Measurements from ENCODE around the gene CAMK2B. TPM values are rescaled to one million over a fixed set of nuclear protein-coding genes. Genes with fewer than 3 reads are reported as not detected.

CAMK2B gene
- total RNA-seq, 1 experiment from 2014 or later: 0.34 TPM

DNA sequence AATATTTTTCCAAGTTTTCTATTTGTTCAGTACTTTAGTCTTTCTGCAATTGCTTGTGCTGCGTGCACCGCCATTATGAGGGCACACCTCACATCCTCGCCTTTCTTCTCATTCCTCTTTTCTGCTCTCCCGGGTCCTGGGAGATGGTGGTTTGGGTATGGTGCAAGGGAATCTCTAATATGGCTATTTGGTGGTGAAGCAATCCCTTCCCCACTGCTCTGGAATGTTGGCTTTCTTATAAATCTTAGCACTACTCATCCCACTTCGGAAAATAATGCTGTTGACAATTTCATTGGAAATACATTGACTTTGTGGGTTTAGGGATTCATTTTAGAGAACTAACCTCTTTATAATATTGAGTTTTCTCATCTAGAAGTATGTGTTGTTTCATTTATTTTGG is 134.2 kb downstream of the CAMK2B start:
- no peaks in the 10 kb centered on the region for H4K20me1 ChIP-seq (ENCODE audit: insufficient read depth)
- DNase-seq (ENCODE audit: low read depth, low spot score) (no peak), ATAC-seq (no peak)
- ChIA-PET CTCF (no interaction called here), RAD21 (ENCODE audit: low non-redundant PET in 1 of 2, low total read pairs in 2 of 2, uncharacterized antibody in 2 of 2, unreplicated experiment in 2 of 2) (no interaction called here), POLR2A (no interaction called here)
- H3K27me3 ChIP-seq (ENCODE audit: insufficient read depth, low read length): no peaks in the 10 kb centered on the region
- H3K4me2 ChIP-seq (ENCODE audit: low read length): no peak overlapping the region
- no peaks in the 10 kb centered on the region for H3K36me3 ChIP-seq (ENCODE audit: control insufficient read depth in 1 of 2, insufficient read depth in 2 of 2, low read length in 2 of 2)
- no peak overlapping the region for H3K27ac ChIP-seq (ENCODE audit: low read depth, low read length)
- H3K4me3 ChIP-seq (replicated peaks in 1 of 2; ENCODE audit: low read depth in 1 of 2, low read length in 2 of 2): no peak overlapping the region
- TF ChIP-seq EZH2phosphoT487 (IDR thresholded peaks at IDR 0.05; ENCODE audit: borderline replicate concordance) (no peak), SP1 (IDR thresholded peaks at IDR 0.05; ENCODE audit: low read depth) (no peak), RAD21 (IDR thresholded peaks at IDR 0.05; ENCODE audit: low read depth) (no peak), POLR2A (IDR thresholded peaks at IDR 0.05; ENCODE audit: borderline replicate concordance, extremely low read depth, insufficient read depth, insufficient read length) (no peak), EZH2 (IDR thresholded peaks at IDR 0.05) (no peak), SIN3A (IDR thresholded peaks at IDR 0.05; ENCODE audit: low read depth) (no peak)
- TF ChIP-seq, protein P1, sequence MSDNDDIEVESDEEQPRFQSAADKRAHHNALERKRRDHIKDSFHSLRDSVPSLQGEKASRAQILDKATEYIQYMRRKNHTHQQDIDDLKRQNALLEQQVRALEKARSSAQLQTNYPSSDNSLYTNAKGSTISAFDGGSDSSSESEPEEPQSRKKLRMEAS (IDR thresholded peaks at IDR 0.05): no peak
- no peaks in the 10 kb centered on the region for H3K9me3 ChIP-seq (ENCODE audit: control insufficient read depth in 1 of 2, insufficient read depth in 1 of 2, low read depth in 1 of 2, low read length in 2 of 2)
- H3K9ac ChIP-seq (ENCODE audit: low read length): no peak overlapping the region
- intact Hi-C loops (cut with micrococcal nuclease): no loop called here
- H3K79me2 ChIP-seq (ENCODE audit: insufficient read depth, low read length): no peaks in the 10 kb centered on the region
- H3K9me2 ChIP-seq (ENCODE audit: insufficient read depth): no peaks in the 10 kb centered on the region
- H3K4me1 ChIP-seq (ENCODE audit: control insufficient read depth in 1 of 2, insufficient read depth in 2 of 2, low read length in 2 of 2): peaks cover 0 to 11% of the 10 kb centered on the region in 2 experiments; a peak in 1 of 4 replicates
- H2AFZ ChIP-seq (ENCODE audit: low read depth, low read length, poor library complexity, severe bottlenecking): no peak overlapping the region
- BruUV-seq (replicated peaks): no TSS peak

DNA sequence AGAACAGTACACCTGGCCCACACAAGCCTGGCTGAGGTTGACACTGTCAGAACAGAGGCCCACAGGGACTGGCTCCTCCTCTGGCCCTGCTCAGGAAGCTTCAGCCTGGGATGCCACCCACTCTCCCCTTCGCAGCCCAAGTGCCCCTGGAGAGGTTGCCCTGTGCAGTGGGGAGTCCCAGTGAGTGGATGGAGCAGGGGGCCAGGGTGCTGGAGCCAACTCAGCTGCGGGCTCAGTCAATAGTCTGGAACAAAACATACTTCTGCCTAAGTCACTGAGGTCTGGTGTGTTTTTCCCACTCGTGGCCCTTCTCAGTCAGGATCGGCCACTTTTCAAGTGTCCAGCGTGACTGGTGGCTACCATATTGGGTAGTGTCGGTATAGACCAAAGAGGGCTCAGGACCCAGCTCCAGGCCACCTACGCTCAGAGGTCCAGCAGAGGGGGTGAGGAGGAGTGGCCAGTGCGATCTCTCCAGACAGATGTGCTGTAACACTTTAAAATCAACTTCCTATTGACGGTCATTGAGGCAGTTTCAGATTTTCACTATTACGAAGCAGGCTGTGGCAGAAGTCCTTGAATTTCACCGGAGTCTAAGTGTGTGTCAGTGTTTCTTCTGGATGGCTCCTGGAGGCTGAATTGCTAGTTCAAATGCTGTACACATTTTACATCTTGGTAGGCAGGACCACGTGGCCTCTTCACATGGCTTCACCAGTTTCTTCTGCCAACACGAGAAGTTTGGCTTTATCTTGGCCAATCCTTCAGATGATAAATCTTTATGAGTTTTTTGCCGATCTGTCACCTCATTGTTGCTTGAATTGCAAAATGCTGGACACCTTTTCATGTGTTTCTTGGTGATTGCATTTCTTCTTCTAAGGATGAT is 135.2 kb downstream of the CAMK2B start:
- Histone ChIP-seq H3K27ac (ENCODE audit: low read depth, low read length) (no peak overlapping the region), H3K4me1 (ENCODE audit: control insufficient read depth in 1 of 2, insufficient read depth in 2 of 2, low read length in 2 of 2) (peaks cover under 1 to 12% of the 10 kb centered on the region in 2 experiments), H3K36me3 (ENCODE audit: control insufficient read depth in 1 of 2, insufficient read depth in 2 of 2, low read length in 2 of 2) (no peaks in the 10 kb centered on the region), H3K4me3 (replicated peaks in 1 of 2; ENCODE audit: low read depth in 1 of 2, low read length in 2 of 2) (no peak overlapping the region), H3K9me3 (ENCODE audit: control insufficient read depth in 1 of 2, insufficient read depth in 1 of 2, low read depth in 1 of 2, low read length in 2 of 2) (no peaks in the 10 kb centered on the region), H4K20me1 (ENCODE audit: insufficient read depth) (no peaks in the 10 kb centered on the region), H3K9me2 (ENCODE audit: insufficient read depth) (no peaks in the 10 kb centered on the region), H3K27me3 (ENCODE audit: insufficient read depth, low read length) (no peaks in the 10 kb centered on the region), H3K79me2 (ENCODE audit: insufficient read depth, low read length) (no peaks in the 10 kb centered on the region), H3K9ac (ENCODE audit: low read length) (no peak overlapping the region), H3K4me2 (ENCODE audit: low read length) (no peak overlapping the region), H2AFZ (ENCODE audit: low read depth, low read length, poor library complexity, severe bottlenecking) (no peak overlapping the region)
- TF ChIP-seq ZFX (IDR thresholded peaks at IDR 0.05) (no peak), JUND (IDR thresholded peaks at IDR 0.05) (no peak), CBX3 (IDR thresholded peaks at IDR 0.05; ENCODE audit: low read depth) (no peak), SP1 (IDR thresholded peaks at IDR 0.05; ENCODE audit: low read depth) (no peak), FOSL1 (IDR thresholded peaks at IDR 0.05; ENCODE audit: low read depth) (no peak), EGR1 (IDR thresholded peaks at IDR 0.05; ENCODE audit: low read depth) (no peak), SRF (IDR thresholded peaks at IDR 0.05; ENCODE audit: low read depth) (no peak), POLR2AphosphoS5 (IDR thresholded peaks at IDR 0.05; ENCODE audit: low read depth, low read length) (no peak)
- TF ChIP-seq, protein P1 (IDR thresholded peaks at IDR 0.05): no peak
- TF ChIP-seq, protein P2, sequence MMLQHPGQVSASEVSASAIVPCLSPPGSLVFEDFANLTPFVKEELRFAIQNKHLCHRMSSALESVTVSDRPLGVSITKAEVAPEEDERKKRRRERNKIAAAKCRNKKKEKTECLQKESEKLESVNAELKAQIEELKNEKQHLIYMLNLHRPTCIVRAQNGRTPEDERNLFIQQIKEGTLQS (IDR thresholded peaks at IDR 0.05): no peak
- TF ChIP-seq, protein P3, sequence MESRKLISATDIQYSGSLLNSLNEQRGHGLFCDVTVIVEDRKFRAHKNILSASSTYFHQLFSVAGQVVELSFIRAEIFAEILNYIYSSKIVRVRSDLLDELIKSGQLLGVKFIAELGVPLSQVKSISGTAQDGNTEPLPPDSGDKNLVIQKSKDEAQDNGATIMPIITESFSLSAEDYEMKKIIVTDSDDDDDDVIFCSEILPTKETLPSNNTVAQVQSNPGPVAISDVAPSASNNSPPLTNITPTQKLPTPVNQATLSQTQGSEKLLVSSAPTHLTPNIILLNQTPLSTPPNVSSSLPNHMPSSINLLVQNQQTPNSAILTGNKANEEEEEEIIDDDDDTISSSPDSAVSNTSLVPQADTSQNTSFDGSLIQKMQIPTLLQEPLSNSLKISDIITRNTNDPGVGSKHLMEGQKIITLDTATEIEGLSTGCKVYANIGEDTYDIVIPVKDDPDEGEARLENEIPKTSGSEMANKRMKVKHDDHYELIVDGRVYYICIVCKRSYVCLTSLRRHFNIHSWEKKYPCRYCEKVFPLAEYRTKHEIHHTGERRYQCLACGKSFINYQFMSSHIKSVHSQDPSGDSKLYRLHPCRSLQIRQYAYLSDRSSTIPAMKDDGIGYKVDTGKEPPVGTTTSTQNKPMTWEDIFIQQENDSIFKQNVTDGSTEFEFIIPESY (IDR thresholded peaks at IDR 0.05; ENCODE audit: extremely low read depth, insufficient replicate concordance, low read length): no peak
- BruUV-seq (replicated peaks): no TSS peak
- ChIA-PET RAD21 (ENCODE audit: low non-redundant PET in 1 of 2, low total read pairs in 2 of 2, uncharacterized antibody in 2 of 2, unreplicated experiment in 2 of 2) (no interaction called here), CTCF (no interaction called here), POLR2A (no interaction called here)
- no peak for DNase-seq (ENCODE audit: low read depth, low spot score)
- intact Hi-C loops (cut with micrococcal nuclease): no loop called here
- ATAC-seq: no peak
